ENCODE data around the gene ANKRD13D.

ANKRD13D gene

GRCh38 chr11:67309661-67310061 is 20.6 kb downstream of the ANKRD13D start:
- Histone ChIP-seq H3K4me1 (ENCODE audit: insufficient read depth, low read length, severe bottlenecking) (peaks cover 7% of the 10 kb centered on the region), H3K9ac (ENCODE audit: low read length) (no peak overlapping the region), H3K9me3 (ENCODE audit: low read length) (no peaks in the 10 kb centered on the region), H3K79me2 (ENCODE audit: insufficient read depth, low read length) (no peaks in the 10 kb centered on the region), H4K20me1 (ENCODE audit: insufficient read depth, low read length) (no peaks in the 10 kb centered on the region), H3K4me2 (ENCODE audit: low read length) (no peak overlapping the region), H3K27me3 (ENCODE audit: insufficient read depth, low read length) (no peaks in the 10 kb centered on the region), H3K27ac (ENCODE audit: low read depth, low read length, poor library complexity, severe bottlenecking) (no peak overlapping the region), H3K4me3 (ENCODE audit: low read depth, low read length, poor library complexity, severe bottlenecking) (no peak overlapping the region), H3K9me2 (ENCODE audit: low read depth, low read length) (no peaks in the 10 kb centered on the region), H2AFZ (ENCODE audit: low read length) (no peak overlapping the region), H3F3A (ENCODE audit: insufficient read depth, low read length) (no peaks in the 10 kb centered on the region), H3K36me3 (ENCODE audit: insufficient read depth, low read length) (no peaks in the 10 kb centered on the region)
- no peak for TF ChIP-seq EZH2 (IDR thresholded peaks at IDR 0.05; ENCODE audit: borderline replicate concordance, low read length)
- no peak for TF ChIP-seq CTCF (IDR thresholded peaks at IDR 0.05; ENCODE audit: low read length)

- no peak overlapping the region for H3K27ac ChIP-seq (ENCODE audit: low read depth, low read length, poor library complexity, severe bottlenecking)
- no peak overlapping the region for H2AFZ ChIP-seq (ENCODE audit: low read length)
- H3K27me3 ChIP-seq (ENCODE audit: insufficient read depth, low read length), result no peaks in the 10 kb centered on the region
- H3F3A ChIP-seq (ENCODE audit: insufficient read depth, low read length), result no peaks in the 10 kb centered on the region
- H3K4me1 ChIP-seq (ENCODE audit: insufficient read depth, low read length, severe bottlenecking), result peaks cover 7% of the 10 kb centered on the region
- TF ChIP-seq EZH2 (IDR thresholded peaks at IDR 0.05; ENCODE audit: borderline replicate concordance, low read length) (no peak), CTCF (IDR thresholded peaks at IDR 0.05; ENCODE audit: low read length) (no peak)
- H3K4me2 ChIP-seq (ENCODE audit: low read length), result no peak overlapping the region
- no peaks in the 10 kb centered on the region for H3K36me3 ChIP-seq (ENCODE audit: insufficient read depth, low read length)
- no peak overlapping the region for H3K4me3 ChIP-seq (ENCODE audit: low read depth, low read length, poor library complexity, severe bottlenecking)
- no peak overlapping the region for H3K9ac ChIP-seq (ENCODE audit: low read length)
- no peaks in the 10 kb centered on the region for H4K20me1 ChIP-seq (ENCODE audit: insufficient read depth, low read length)
- H3K9me2 ChIP-seq (ENCODE audit: low read depth, low read length), result no peaks in the 10 kb centered on the region
- H3K9me3 ChIP-seq (ENCODE audit: low read length), result no peaks in the 10 kb centered on the region
- H3K79me2 ChIP-seq (ENCODE audit: insufficient read depth, low read length), result no peaks in the 10 kb centered on the region
Measured at GRCh38 chr11:67310246-67311050, 21.3 kb downstream of the ANKRD13D start.

- no peak overlapping the region for H3K4me2 ChIP-seq (ENCODE audit: low read length)
- no peaks in the 10 kb centered on the region for H3K36me3 ChIP-seq (ENCODE audit: insufficient read depth, low read length)
- no peaks in the 10 kb centered on the region for H4K20me1 ChIP-seq (ENCODE audit: insufficient read depth, low read length)
- no peaks in the 10 kb centered on the region for H3K79me2 ChIP-seq (ENCODE audit: insufficient read depth, low read length)
- H3K27ac ChIP-seq (ENCODE audit: low read depth, low read length, poor library complexity, severe bottlenecking), result no peak overlapping the region
- H3F3A ChIP-seq (ENCODE audit: insufficient read depth, low read length), result no peaks in the 10 kb centered on the region
- H3K9me2 ChIP-seq (ENCODE audit: low read depth, low read length), result no peaks in the 10 kb centered on the region
- H3K4me1 ChIP-seq (ENCODE audit: insufficient read depth, low read length, severe bottlenecking), result peaks cover 7% of the 10 kb centered on the region
- no peak overlapping the region for H2AFZ ChIP-seq (ENCODE audit: low read length)
- H3K9ac ChIP-seq (ENCODE audit: low read length), result no peak overlapping the region
- no peak overlapping the region for H3K4me3 ChIP-seq (ENCODE audit: low read depth, low read length, poor library complexity, severe bottlenecking)
- TF ChIP-seq CTCF (IDR thresholded peaks at IDR 0.05; ENCODE audit: low read length) (no peak), EZH2 (IDR thresholded peaks at IDR 0.05; ENCODE audit: borderline replicate concordance, low read length) (no peak)
- no peaks in the 10 kb centered on the region for H3K27me3 ChIP-seq (ENCODE audit: insufficient read depth, low read length)
- H3K9me3 ChIP-seq (ENCODE audit: low read length), result no peaks in the 10 kb centered on the region
Measured at GRCh38 chr11:67311051-67311555, 22.0 kb downstream of the ANKRD13D start.
